HEK293 (cell line): Measurements from ENCODE around the gene FHDC1.

Experiments
- CTCF ChIA-PET: fragments of 350-600 bp; formaldehyde crosslinking; extraction: SDS; loops from one replicate; lab custom pipeline; 2021; ENCODE audit warnings: antibody characterized with exemption; lab: Yijun Ruan, JAX
- POLR2A ChIA-PET: fragments of 300-600 bp; formaldehyde crosslinking; extraction: SDS; loops from one replicate; lab custom pipeline; 2020; ENCODE audit warnings: antibody characterized with exemption, inconsistent platforms; lab: Yijun Ruan, JAX
- H3K27ac ChIP-seq: fragments of 200-500 bp; sonication (Bioruptor generic); 2 replicates; pipeline ENCODE4 v1.5.1; 2014; ENCODE audit warnings: low read depth, low read length, control low read depth, inconsistent platforms; ENCODE audit errors: extremely low read depth
- H3K36me3 ChIP-seq, 2 experiments: fragments of 200-500 bp in 1 of 2; sonication (Bioruptor generic) in 1 of 2; 1 replicate in 1 of 2; 2 replicates in 1 of 2; pipeline ENCODE4 v1.5.1; 2014 to 2017; ENCODE audit warnings: inconsistent platforms in 2 of 2, low read length in 2 of 2; ENCODE audit not compliant: control insufficient read depth in 2 of 2, insufficient read depth in 1 of 2
- H3K4me1 ChIP-seq: fragments of 200-500 bp; sonication (Bioruptor generic); 2 replicates; pipeline ENCODE4 v1.5.1; 2014; ENCODE audit warnings: mild to moderate bottlenecking, low read length, inconsistent platforms; ENCODE audit not compliant: control insufficient read depth, insufficient read depth
- H3K4me3 ChIP-seq: 2 replicates; pipeline ENCODE4 v1.5.1; 2011; ENCODE audit warnings: low read depth, mild to moderate bottlenecking, control low read depth, low read length, moderate library complexity
- H3K9me3 ChIP-seq: fragments of 200-500 bp; sonication (Bioruptor generic); 2 replicates; pipeline ENCODE4 v1.5.1; 2014; ENCODE audit warnings: low read depth, low read length, inconsistent platforms; ENCODE audit not compliant: control insufficient read depth, insufficient read depth
- EGR2 ChIP-seq: fragments of 450-650 bp; formaldehyde crosslinking; IDR thresholded peaks from 2 replicates; pipeline ENCODE4 v1.5.1; 2016; ENCODE audit warnings: low read depth, missing biosample characterization, missing genetic modification characterization
- FEZF1 ChIP-seq: fragments of 450-650 bp; formaldehyde crosslinking; IDR thresholded peaks from 2 replicates; pipeline ENCODE4 v1.5.1; 2016; ENCODE audit warnings: missing biosample characterization, missing genetic modification characterization
- KLF1 ChIP-seq: fragments of 450-650 bp; formaldehyde crosslinking; IDR thresholded peaks from 2 replicates; pipeline ENCODE4 v1.5.1; 2016; ENCODE audit warnings: missing biosample characterization, missing genetic modification characterization
- KLF7 ChIP-seq: fragments of 450-650 bp; formaldehyde crosslinking; IDR thresholded peaks from 2 replicates; pipeline ENCODE4 v1.5.1; 2016; ENCODE audit warnings: missing biosample characterization, missing genetic modification characterization, borderline replicate concordance
- PBX3 ChIP-seq: sonication (generic); formaldehyde crosslinking; IDR thresholded peaks from 2 replicates; pipeline ENCODE4 v1.8.1; 2022; ENCODE audit warnings: mild to moderate bottlenecking, moderate library complexity, missing genetic modification reagents
- PRDM6 ChIP-seq: fragments of 450-650 bp; formaldehyde crosslinking; IDR thresholded peaks from 2 replicates; pipeline ENCODE4 v1.5.1; 2017; ENCODE audit warnings: missing biosample characterization, missing genetic modification characterization
- REST ChIP-seq: fragments of 450-650 bp; formaldehyde crosslinking; IDR thresholded peaks from 2 replicates; pipeline ENCODE4 v1.5.1; 2016; ENCODE audit warnings: missing biosample characterization, missing genetic modification characterization
- ZFHX2 ChIP-seq: fragments of 450-650 bp; formaldehyde crosslinking; conservative IDR thresholded peaks from 2 replicates; pipeline ENCODE4 v1.5.1; 2016; ENCODE audit warnings: missing biosample characterization, missing genetic modification characterization
- ZIC2 ChIP-seq: fragments of 450-650 bp; formaldehyde crosslinking; IDR thresholded peaks from 2 replicates; pipeline ENCODE4 v1.5.1; 2016; ENCODE audit warnings: missing biosample characterization, missing genetic modification characterization
- ZNF24 ChIP-seq: fragments of 450-650 bp; formaldehyde crosslinking; IDR thresholded peaks from 2 replicates; pipeline ENCODE4 v1.5.1; 2016; ENCODE audit warnings: missing biosample characterization, missing genetic modification characterization
- ZNF341 ChIP-seq: fragments of 450-650 bp; formaldehyde crosslinking; IDR thresholded peaks from 2 replicates; pipeline ENCODE4; 2016; ENCODE audit warnings: low read depth, missing biosample characterization, missing genetic modification characterization
- ZNF354C ChIP-seq: fragments of 450-650 bp; formaldehyde crosslinking; IDR thresholded peaks from 2 replicates; pipeline ENCODE4 v1.5.1; 2016; ENCODE audit warnings: missing biosample characterization, missing genetic modification characterization, low read depth, borderline replicate concordance
- ZNF561 ChIP-seq: fragments of 450-650 bp; IDR thresholded peaks from 2 replicates; pipeline ENCODE4 v1.5.1; 2018; ENCODE audit warnings: missing biosample characterization, missing genetic modification characterization, borderline replicate concordance
- ZNF624 ChIP-seq: fragments of 450-650 bp; formaldehyde crosslinking; IDR thresholded peaks from 2 replicates; pipeline ENCODE4 v1.5.1; 2017; ENCODE audit warnings: missing biosample characterization, missing genetic modification characterization
- ZNF677 ChIP-seq: fragments of 450-650 bp; IDR thresholded peaks from 2 replicates; pipeline ENCODE4 v1.5.0; 2018; ENCODE audit warnings: missing biosample characterization, mild to moderate bottlenecking, missing genetic modification characterization, moderate library complexity
- ZNF707 ChIP-seq: fragments of 450-650 bp; formaldehyde crosslinking; IDR thresholded peaks from 2 replicates; pipeline ENCODE4 v1.5.1; 2016; ENCODE audit warnings: missing biosample characterization, missing genetic modification characterization
- ZNF837 ChIP-seq: fragments of 450-650 bp; formaldehyde crosslinking; IDR thresholded peaks from 2 replicates; pipeline ENCODE4 v1.5.1; 2016; ENCODE audit warnings: missing biosample characterization, missing genetic modification characterization
- ZXDB ChIP-seq: fragments of 450-650 bp; formaldehyde crosslinking; IDR thresholded peaks from 2 replicates; pipeline ENCODE4 v1.5.1; 2016; ENCODE audit warnings: missing biosample characterization, missing genetic modification characterization

Gene FHDC1

GRCh38 chr4:152983221-152983620, 47.1 kb downstream of the FHDC1 start:
- Histone ChIP-seq H3K4me3 (no peak overlapping the region), H3K36me3 (no peaks in the 10 kb centered on the region), H3K9me3 (no peaks in the 10 kb centered on the region), H3K4me1 (no peaks in the 10 kb centered on the region), H3K27ac (no peak overlapping the region)
- ChIA-PET POLR2A (no interaction called here), CTCF (interaction anchor here (0.8 kb wide), 1 partner anchor 28 kb away, joined by 3 read pairs; no protein-coding TSS in a partner anchor)
- no peak for TF ChIP-seq ZXDB
- peak; percentile 82 for TF ChIP-seq REST (tag by site-specific recombination)
- TF ChIP-seq ZNF341 (tag by site-specific recombination) = no peak

GRCh38 chr4:152983774-152984411, 47.8 kb downstream of the FHDC1 start:
- no peaks in the 10 kb centered on the region for H3K4me1 ChIP-seq
- TF ChIP-seq ZFHX2 = peak; percentile 50
- TF ChIP-seq EGR2 (tag by site-specific recombination) = peak; percentile 67; the same call in 1 of the 2 replicates
- no peak for TF ChIP-seq PBX3 (CRISPR knock-in tag)
- peak; percentile 41; the same call in 1 of the 2 replicates for TF ChIP-seq ZIC2 (tag by site-specific recombination)
- H3K9me3 ChIP-seq = no peaks in the 10 kb centered on the region
- H3K4me3 ChIP-seq = no peak overlapping the region
- CTCF ChIA-PET = no interaction called here
- POLR2A ChIA-PET = no interaction called here
- no peak overlapping the region for H3K27ac ChIP-seq
- H3K36me3 ChIP-seq = no peaks in the 10 kb centered on the region

GRCh38 chr4:152988721-152989553, 52.8 kb downstream of the FHDC1 start:
- Histone ChIP-seq H3K36me3 (no peaks in the 10 kb centered on the region), H3K9me3 (no peaks in the 10 kb centered on the region), H3K4me1 (no peaks in the 10 kb centered on the region), H3K27ac (no peak overlapping the region), H3K4me3 (no peak overlapping the region)
- POLR2A ChIA-PET = no interaction called here
- CTCF ChIA-PET = no interaction called here
- no peak for TF ChIP-seq ZNF354C (tag by site-specific recombination)
- no peak for TF ChIP-seq ZNF837
- no peak for TF ChIP-seq KLF7
- peak; percentile 38; the same call in 1 of the 2 replicates for TF ChIP-seq ZIC2 (tag by site-specific recombination)

GRCh38 chr4:152989554-152989970, 53.4 kb downstream of the FHDC1 start:
- ChIA-PET POLR2A (no interaction called here), CTCF (no interaction called here)
- Histone ChIP-seq H3K9me3 (no peaks in the 10 kb centered on the region), H3K4me3 (no peak overlapping the region), H3K4me1 (no peaks in the 10 kb centered on the region), H3K36me3 (no peaks in the 10 kb centered on the region), H3K27ac (no peak overlapping the region)
- TF ChIP-seq ZNF24 (tag by site-specific recombination) = no peak
- TF ChIP-seq KLF1 (tag by site-specific recombination) = no peak
- no peak for TF ChIP-seq ZNF561 (tag by site-specific recombination)
- no peak for TF ChIP-seq ZNF624 (tag by site-specific recombination)
- no peak for TF ChIP-seq PRDM6 (tag by site-specific recombination)
- TF ChIP-seq ZNF677 (tag by site-specific recombination) = no peak
- no peak for TF ChIP-seq FEZF1
- TF ChIP-seq ZNF707 (tag by site-specific recombination) = no peak
